GM12878 (cell line): ENCODE measurements around the gene OGFR. TPM values are rescaled to one million over a fixed set of nuclear protein-coding genes. Genes with fewer than 3 reads are reported as not detected.

Experiments used
- ATAC-seq: fragments of 200-7000 bp; cut with Tn5 transposase; 3 replicates; pipeline ENCODE4 v1.9.1; 2020; ENCODE audit warnings: mild to moderate bottlenecking, moderate library complexity
- BruUV-seq: library from RNA; stranded (reverse); fragments of 400-500 nt; replicated peaks from 2 replicates; lab custom pipeline; 2021; lab: Mats Ljungman, UMichigan
- CTCF ChIA-PET: fragments of 300-600 bp; sonication (Branson Sonifier 250); formaldehyde crosslinking; extraction: SDS; loops from one replicate; lab custom pipeline; 2021; ENCODE audit warnings: inconsistent platforms; lab: Yijun Ruan, JAX
- POLR2A ChIA-PET: fragments of 350-600 bp; formaldehyde crosslinking; extraction: SDS; loops from one replicate; lab custom pipeline; 2021; ENCODE audit warnings: inconsistent platforms; lab: Charles Lee
- RAD21 ChIA-PET: fragments of 300-600 bp; sonication (Branson Sonifier 250); formaldehyde crosslinking; loops from one replicate; lab custom pipeline; 2023; ENCODE audit warnings: antibody characterized with exemption; ENCODE audit not compliant: unreplicated experiment; lab: Charles Lee
- SMC1A ChIA-PET: fragments of 300-600 bp; sonication (Branson Sonifier 250); formaldehyde crosslinking; loops from one replicate; lab custom pipeline; 2023; ENCODE audit not compliant: unreplicated experiment, uncharacterized antibody; lab: Charles Lee
- DNase-seq: peaks from one replicate; pipeline ENCODE4 v3.0.0-alpha.2; 2011; ENCODE audit warnings: low read depth, low spot score
- FAIRE-seq: peaks from 3 replicates; lab custom pipeline; 2011; peaks lifted over from hg19 to GRCh38; lab: Jason Lieb, UNC
- H2AFZ ChIP-seq: 2 replicates; pipeline ENCODE4 v1.6.0; 2011; ENCODE audit warnings: low read depth, low read length, control low read depth; ENCODE audit not compliant: control insufficient read depth
- H3K27ac ChIP-seq: 2 replicates; pipeline ENCODE4 v1.5.1; 2011; ENCODE audit warnings: control low read depth; ENCODE audit not compliant: control insufficient read depth, insufficient read depth
- H3K27me3 ChIP-seq, 2 experiments: replicated peaks in 1 of 2; 2 replicates each; pipeline versions ENCODE4 v1.6.0 to v1.6.1; 2011; ENCODE audit warnings: low read length in 1 of 2; ENCODE audit not compliant: control insufficient read depth in 2 of 2, insufficient read depth in 2 of 2
- H3K36me3 ChIP-seq, 2 experiments: 2 replicates each; pipeline ENCODE4 v1.5.1; 2011; ENCODE audit warnings: low read length in 1 of 2; ENCODE audit not compliant: control insufficient read depth in 2 of 2, insufficient read depth in 2 of 2
- H3K4me1 ChIP-seq: 2 replicates; pipeline ENCODE4 v1.6.1; 2011; ENCODE audit warnings: mild to moderate bottlenecking, low read length, moderate library complexity, mixed read lengths; ENCODE audit not compliant: control insufficient read depth, insufficient read depth
- H3K4me2 ChIP-seq: 2 replicates; pipeline ENCODE4 v1.6.0; 2011; ENCODE audit warnings: control low read depth; ENCODE audit not compliant: control insufficient read depth, insufficient read depth
- H3K4me3 ChIP-seq: fragments of 200-600 bp; sonication (generic); 2 replicates; pipeline ENCODE4 v1.5.1; 2016
- H3K79me2 ChIP-seq: 2 replicates; pipeline ENCODE4 v1.6.0; 2011; ENCODE audit warnings: low read length; ENCODE audit not compliant: control insufficient read depth, insufficient read depth
- H3K9ac ChIP-seq: 2 replicates; pipeline ENCODE4 v1.8.0; 2011; ENCODE audit warnings: low read length, control low read depth, mixed read lengths; ENCODE audit not compliant: control insufficient read depth, insufficient read depth
- H3K9me3 ChIP-seq: replicated peaks from 3 replicates; pipeline ENCODE4 v1.5.1; 2011; ENCODE audit warnings: mild to moderate bottlenecking, low read length; ENCODE audit not compliant: control insufficient read depth, insufficient read depth
- H4K20me1 ChIP-seq: 2 replicates; pipeline ENCODE4 v1.6.0; 2011; ENCODE audit not compliant: control insufficient read depth, insufficient read depth
- BMI1 ChIP-seq: fragments of 450-650 bp; IDR thresholded peaks from 2 replicates; pipeline ENCODE4 v1.6.1; 2016; ENCODE audit warnings: mild to moderate bottlenecking, moderate library complexity, borderline replicate concordance
- E4F1 ChIP-seq: fragments of 450-650 bp; IDR thresholded peaks from 2 replicates; pipeline ENCODE4 v1.6.1; 2018; ENCODE audit warnings: borderline replicate concordance, mild to moderate bottlenecking; ENCODE audit not compliant: partially characterized antibody
- FOS ChIP-seq: IDR thresholded peaks from 3 replicates; pipeline ENCODE4 v1.6.1; 2011; ENCODE audit warnings: borderline replicate concordance; ENCODE audit not compliant: insufficient read length; ENCODE audit errors: extremely low read depth
- JUND ChIP-seq: IDR thresholded peaks from 2 replicates; pipeline ENCODE4 v1.6.1; 2012; ENCODE audit warnings: low read depth, mild to moderate bottlenecking, low read length, improper control_type of control experiment, moderate library complexity
- NFYB ChIP-seq: IDR thresholded peaks from 2 replicates; pipeline ENCODE4 v1.6.1; 2011; ENCODE audit warnings: low read depth, mild to moderate bottlenecking, low read length, improper control_type of control experiment, moderate library complexity; ENCODE audit not compliant: insufficient read depth
- POLR2A ChIP-seq: IDR thresholded peaks from 2 replicates; pipeline ENCODE4 v1.6.1; 2011; ENCODE audit warnings: low read depth, mild to moderate bottlenecking, low read length
- SIX5 ChIP-seq: IDR thresholded peaks from 2 replicates; pipeline ENCODE4 v1.6.1; 2011; ENCODE audit warnings: mild to moderate bottlenecking, low read depth, low read length, moderate library complexity; ENCODE audit not compliant: severe bottlenecking
- SREBF1 ChIP-seq: IDR thresholded peaks from 2 replicates; pipeline ENCODE4 v1.6.1; 2012; ENCODE audit warnings: mild to moderate bottlenecking, low read length
- whole genome bisulfite sequencing: methylation state at CpG from one replicate; pipeline ENCODE4 v1.1.6; 2016; ENCODE audit warnings: low lambda C conversion rate; ENCODE audit not compliant: insufficient replicate concordance, insufficient coverage; ENCODE audit errors: missing lambda C conversion rate; 5-methylcytosine and 5-hydroxymethylcytosine counted together
- in situ Hi-C: fragments of 300-500 bp; cut with MboI; formaldehyde crosslinking; loops from 9 replicates; pipeline ENCODE4 v1.14.3; 2018; ENCODE audit warnings: mixed read lengths
- intact Hi-C: fragments of 100-400 bp; cut with micrococcal nuclease; formaldehyde crosslinking; loops from one replicate; pipeline ENCODE4 v1.14.2; 2022; ENCODE audit not compliant: unreplicated experiment
- polyA plus RNA-seq, 11 experiments: library from polyadenylated mRNA; depleted of rRNA in 4 of 11; unstranded in 6 of 11; stranded (reverse) in 5 of 11; fragments of >200 nt; fragmentation: Nextera tagmentation in 4 of 11; fragmentation: Illumina TruSeq in 1 of 11; extraction: Ambion mirVana in 4 of 11; extraction: Trizol in 1 of 11; gene quantifications; 1 replicate in 1 of 11; 2 replicates in 10 of 11; pipeline versions ENCODE4 v1.2.1 to v1.2.3, GENCODE V29; 2011 to 2016; ENCODE audit warnings: inconsistent platforms in 2 of 11, missing spikeins in 2 of 11, low read depth in 1 of 11
- total RNA-seq, 4 experiments: library from RNA; depleted of rRNA in 3 of 4; stranded (reverse); fragments of >200 nt in 3 of 4; fragmentation: Illumina TruSeq in 1 of 4; extraction: Trizol in 1 of 4; gene quantifications; 2 replicates each; pipeline versions ENCODE4 v1.2.1 to v1.2.3, GENCODE V29; 2013 to 2021

Gene OGFR
- total and polyA plus RNA-seq, 10 of the 15 experiments (the other 5 are each of a cell fraction or from before 2014, with no cell fraction given), result 0.72 to 62.1 (median 27.3) TPM

- no peak for TF ChIP-seq E4F1
- no peak for TF ChIP-seq JUND
- no peak for TF ChIP-seq SREBF1
- no peak for TF ChIP-seq NFYB
- TF ChIP-seq, all 136 proteins: peak for 0
These were observed 4.0 kb upstream of the OGFR start (continued) for GRCh38 chr20:62800314-62801259.

GRCh38 chr20:62801284-62802010 is 3.2 kb upstream of the OGFR start:
- 86% methylated on average over 15 of the region's 15 CpGs for WGBS
- intact Hi-C loops (no loop called here), in situ Hi-C loops (no loop called here)
- ChIA-PET POLR2A (no interaction called here), SMC1A (interaction anchor here (0.6 kb wide), 1 partner anchor 410 kb away, joined by 3 read pairs; no protein-coding TSS in a partner anchor), CTCF (no interaction called here), RAD21 (no interaction called here)
- Histone ChIP-seq H3K36me3 (peaks cover 5 to 11% of the 10 kb centered on the region in 2 experiments), H4K20me1 (no peaks in the 10 kb centered on the region), H2AFZ (no peak overlapping the region), H3K4me2 (no peak overlapping the region), H3K9me3 (no peaks in the 10 kb centered on the region), H3K4me1 (peaks cover 12% of the 10 kb centered on the region), H3K27ac (no peak overlapping the region), H3K9ac (no peak overlapping the region), H3K27me3 (no peaks in the 10 kb centered on the region), H3K79me2 (peaks cover 22% of the 10 kb centered on the region), H3K4me3 (no peak overlapping the region)
- no peak for FAIRE-seq
- no peak for DNase-seq
- TF ChIP-seq SIX5 (no peak), POLR2A (peak; percentile 25; the same call in 1 of the 2 replicates), FOS (no peak), BMI1 (no peak)
- BruUV-seq, result no TSS peak
- ATAC-seq, result no peak
